Measurements from ENCODE around the gene GJA3. TPM values are rescaled to one million over a fixed set of nuclear protein-coding genes. Genes with fewer than 3 reads are reported as not detected.

GJA3 gene
- total RNA-seq, 1 experiment from 2014 or later: 0.43 TPM

DNA sequence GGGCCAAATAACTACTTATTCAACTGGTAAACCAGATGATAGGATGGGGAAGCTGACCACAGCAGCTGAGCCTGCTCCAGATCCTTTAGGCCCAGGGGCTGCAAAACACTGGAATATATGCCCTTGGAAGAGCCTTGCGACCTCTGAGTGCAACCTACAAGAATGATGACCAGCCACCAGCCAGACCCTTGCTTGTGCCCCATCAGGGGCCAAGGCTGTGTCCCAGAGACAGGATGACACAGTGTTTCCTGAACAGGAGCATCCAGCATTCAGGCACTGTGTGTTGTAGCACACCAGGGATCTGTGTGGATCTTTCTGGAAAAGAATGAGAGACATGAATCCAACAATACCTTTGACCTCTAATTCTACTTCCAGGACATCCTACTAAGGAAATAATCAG, 14.5 kb downstream of the GJA3 start:
- DNase-seq (ENCODE audit: low spot score): no peak
- ChIA-PET CTCF (no interaction called here), POLR2A (ENCODE audit: low non-redundant PET) (no interaction called here)
- intact Hi-C loops (cut with micrococcal nuclease; ENCODE audit: unreplicated experiment): no loop called here
- Histone ChIP-seq H3K4me3 (ENCODE audit: low read depth, low read length, poor library complexity, severe bottlenecking) (no peak overlapping the region), H3K36me3 (ENCODE audit: insufficient read depth, low read length, poor library complexity, severe bottlenecking) (no peaks in the 10 kb centered on the region), H3K27me3 (replicated peaks; ENCODE audit: insufficient read depth, low read depth, low read length, poor library complexity) (peaks cover 9% of the 10 kb centered on the region), H3K27ac (ENCODE audit: low read depth, low read length, poor library complexity, severe bottlenecking) (no peak overlapping the region), H3K9me3 (ENCODE audit: low read depth, low read length, poor library complexity, severe bottlenecking) (no peaks in the 10 kb centered on the region), H3K4me1 (ENCODE audit: insufficient read depth, low read length, poor library complexity, severe bottlenecking) (peaks cover 4% of the 10 kb centered on the region)
- TF ChIP-seq CTCF (conservative IDR thresholded peaks at IDR 0.05; ENCODE audit: low read depth, low read length) (no peak), EZH2 (IDR thresholded peaks at IDR 0.05; ENCODE audit: borderline replicate concordance, low read depth, low read length, poor library complexity, severe bottlenecking) (no peak)
- no TSS peak for BruUV-seq (replicated peaks)

DNA sequence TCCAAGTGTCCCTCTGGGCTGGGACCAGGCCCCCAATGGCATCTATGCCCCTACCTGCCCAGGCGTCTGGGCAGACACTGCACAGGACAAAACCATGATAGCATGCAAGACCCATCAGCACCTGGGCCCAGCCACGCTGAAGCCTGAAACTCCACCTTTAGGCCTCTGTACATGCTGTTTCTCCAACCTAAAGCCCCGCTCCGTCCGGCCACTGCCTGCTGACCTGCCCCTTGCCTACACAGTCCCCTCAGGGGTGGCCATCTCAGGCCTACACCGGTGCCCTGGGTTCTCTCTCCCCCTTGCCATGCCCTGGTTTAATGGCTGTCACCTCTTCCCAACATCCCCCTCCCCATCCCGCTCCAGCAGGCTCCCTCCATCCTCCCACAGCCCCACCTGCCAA, 15.3 kb downstream of the GJA3 start:
- no TSS peak for BruUV-seq (replicated peaks)
- CTCF ChIA-PET: no interaction called here
- no peak overlapping the region for H3K4me3 ChIP-seq (ENCODE audit: low read depth, low read length, poor library complexity, severe bottlenecking)

GRCh38 chr13:20144141-20144850, 16.6 kb downstream of the GJA3 start:
- intact Hi-C loops (cut with micrococcal nuclease; ENCODE audit: unreplicated experiment): no loop called here
- BruUV-seq (replicated peaks): no TSS peak
- POLR2A ChIA-PET (ENCODE audit: low non-redundant PET): no interaction called here

More for the DNA sequence above, 15.3 kb downstream of the GJA3 start:
- H3K36me3 ChIP-seq (ENCODE audit: insufficient read depth, low read length, poor library complexity, severe bottlenecking): no peaks in the 10 kb centered on the region
- intact Hi-C loops (cut with micrococcal nuclease; ENCODE audit: unreplicated experiment): no loop called here
- peaks cover 9% of the 10 kb centered on the region for H3K4me1 ChIP-seq (ENCODE audit: insufficient read depth, low read length, poor library complexity, severe bottlenecking)
- peaks cover 9% of the 10 kb centered on the region for H3K27me3 ChIP-seq (replicated peaks; ENCODE audit: insufficient read depth, low read depth, low read length, poor library complexity)
- no peaks in the 10 kb centered on the region for H3K9me3 ChIP-seq (ENCODE audit: low read depth, low read length, poor library complexity, severe bottlenecking)
- TF ChIP-seq CTCF (conservative IDR thresholded peaks at IDR 0.05; ENCODE audit: low read depth, low read length) (no peak), EZH2 (IDR thresholded peaks at IDR 0.05; ENCODE audit: borderline replicate concordance, low read depth, low read length, poor library complexity, severe bottlenecking) (no peak)
- H3K27ac ChIP-seq (ENCODE audit: low read depth, low read length, poor library complexity, severe bottlenecking): no peak overlapping the region
- no peak for DNase-seq (ENCODE audit: low spot score)
- POLR2A ChIA-PET (ENCODE audit: low non-redundant PET): no interaction called here

More at GRCh38 chr13:20144141-20144850, 16.6 kb downstream of the GJA3 start:
- CTCF ChIA-PET: no interaction called here
- H3K36me3 ChIP-seq (ENCODE audit: insufficient read depth, low read length, poor library complexity, severe bottlenecking): no peaks in the 10 kb centered on the region
- no peaks in the 10 kb centered on the region for H3K9me3 ChIP-seq (ENCODE audit: low read depth, low read length, poor library complexity, severe bottlenecking)
- DNase-seq (ENCODE audit: low spot score): no peak
- H3K4me3 ChIP-seq (ENCODE audit: low read depth, low read length, poor library complexity, severe bottlenecking): no peak overlapping the region
- H3K27ac ChIP-seq (ENCODE audit: low read depth, low read length, poor library complexity, severe bottlenecking): no peak overlapping the region
- no peak for TF ChIP-seq EZH2 (IDR thresholded peaks at IDR 0.05; ENCODE audit: borderline replicate concordance, low read depth, low read length, poor library complexity, severe bottlenecking)
- TF ChIP-seq CTCF (conservative IDR thresholded peaks at IDR 0.05; ENCODE audit: low read depth, low read length): no peak
- peaks cover 9% of the 10 kb centered on the region for H3K4me1 ChIP-seq (ENCODE audit: insufficient read depth, low read length, poor library complexity, severe bottlenecking)
- peaks cover 9% of the 10 kb centered on the region for H3K27me3 ChIP-seq (replicated peaks; ENCODE audit: insufficient read depth, low read depth, low read length, poor library complexity)

All from A673 (cell line).